Activated CD8-positive, alpha-beta T cell treated with anti-CD3 and anti-CD28 coated beads for 36 hours (primary cell): Measurements from ENCODE around the gene GVQW3. TPM values are rescaled to one million over a fixed set of nuclear protein-coding genes. Genes with fewer than 3 reads are reported as not detected.
A peak's percentile ranks its signal among the peaks of the same experiment; 100 is the strongest.

Experiments used
- ATAC-seq: fragments of 200-7000 bp; cut with Tn5 transposase; one replicate; pipeline ENCODE4 v1.10.0; 2021; ENCODE audit warnings: mild to moderate bottlenecking, moderate library complexity
- CTCF ChIA-PET: fragments of 350-600 bp; sonication (Branson Sonifier 250); formaldehyde crosslinking; loops from one replicate; lab custom pipeline; 2021; ENCODE audit warnings: antibody characterized with exemption; lab: Charles Lee
- POLR2A ChIA-PET: fragments of 350-600 bp; sonication (Branson Sonifier 250); formaldehyde crosslinking; loops from one replicate; lab custom pipeline; 2021; ENCODE audit warnings: antibody characterized with exemption; lab: Charles Lee
- DNase-seq: peaks from one replicate; pipeline ENCODE4 v3.0.0-alpha.2; 2020
- H3K27ac Mint-ChIP-seq: one replicate; pipeline ENCODE4 v1.8.0; 2021; ENCODE audit warnings: mild to moderate bottlenecking, mixed read lengths
- H3K27me3 Mint-ChIP-seq: one replicate; pipeline ENCODE4 v1.8.0; 2021; ENCODE audit warnings: mixed read lengths
- H3K36me3 Mint-ChIP-seq: one replicate; pipeline ENCODE4 v1.8.0; 2021; ENCODE audit warnings: low read depth, mixed read lengths
- H3K4me1 Mint-ChIP-seq: one replicate; pipeline ENCODE4 v1.8.0; 2021; ENCODE audit warnings: low read depth, mixed read lengths
- H3K4me3 Mint-ChIP-seq: one replicate; pipeline ENCODE4 v1.8.0; 2021; ENCODE audit warnings: mild to moderate bottlenecking, moderate library complexity, mixed read lengths
- H3K9me3 Mint-ChIP-seq: one replicate; pipeline ENCODE4 v1.8.0; 2021; ENCODE audit warnings: mixed read lengths
- intact Hi-C: fragments of 100-400 bp; cut with micrococcal nuclease; formaldehyde crosslinking; loops from one replicate; pipeline ENCODE4 v1.10.0; 2022
- total RNA-seq, 2 experiments: library from RNA; stranded (reverse); gene quantifications; one replicate each; pipeline ENCODE4 v1.2.3, GENCODE V29; 2021
- TF ChIP-seq, protein P1 (sequence below): fragments of 200-600 bp; IDR thresholded peaks from one replicate; pipeline ENCODE4 v1.8.0; 2022; ENCODE audit warnings: antibody characterized with exemption, mild to moderate bottlenecking

GVQW3 gene
- 1 to 10 TPM; 2.1 to 4.2 TPM for total RNA-seq

DNA sequence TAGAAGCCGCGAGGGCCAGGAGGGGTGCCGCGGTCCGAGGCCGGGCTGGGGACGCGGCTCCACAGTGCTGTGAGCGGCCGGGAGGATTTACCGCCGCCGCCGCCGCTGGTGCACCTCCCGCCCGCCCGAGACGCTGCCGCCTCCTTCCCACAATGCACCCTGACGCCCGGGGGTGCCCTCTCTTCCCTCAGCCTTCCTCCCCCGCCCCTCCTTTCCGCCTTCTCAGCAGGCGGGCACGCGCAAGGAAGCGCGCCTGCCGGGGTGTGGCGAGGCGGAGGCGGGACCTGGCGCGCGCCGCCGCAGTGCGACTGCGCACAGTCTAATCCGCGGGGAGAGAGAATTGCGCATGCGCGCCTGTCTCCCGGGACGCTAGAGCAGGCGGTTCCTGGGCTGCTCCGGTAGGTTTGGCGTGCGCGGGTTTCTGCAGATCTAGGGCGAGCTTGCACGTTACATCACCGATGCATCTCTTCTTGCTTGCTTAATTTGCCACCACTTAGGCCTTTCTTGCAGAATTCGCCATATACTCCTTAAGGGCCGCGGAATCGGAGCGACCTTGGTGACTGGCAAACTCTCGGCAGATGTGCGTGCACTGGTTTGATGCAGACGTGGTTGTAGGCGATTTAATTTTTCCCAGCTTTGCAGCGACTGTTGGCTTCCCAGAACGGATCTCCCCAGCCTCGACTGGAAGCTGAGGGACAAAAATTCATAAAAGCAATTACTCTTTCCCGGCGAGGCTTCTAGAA lies at the start of gene GVQW3, which contains the start of gene THAP12:
GVQW3 (plus strand) TSS at position 347 of the 743 bp plus-strand sequence. CDS start 506 bp downstream, outside the sequence.
THAP12 (minus strand) TSS at position 156 of the 743 bp plus-strand sequence. CDS start 296 bp downstream, outside the sequence.
- peak; percentile 97 for DNase-seq
- intact Hi-C loops = no loop called here
- Mint-ChIP-seq H3K36me3 (peaks cover 8% of the 10 kb centered on the region), H3K9me3 (no peaks in the 10 kb centered on the region), H3K27me3 (no peaks in the 10 kb centered on the region), H3K27ac (peak within 1 kb of the TSS; percentile 97), H3K4me1 (peaks cover 48% of the 10 kb centered on the region), H3K4me3 (peak within 1 kb of the TSS; percentile 90)
- peak; percentile 88 for ATAC-seq
- ChIA-PET POLR2A (interaction anchor here (0.6 to 1.1 kb wide), 7 partner anchors 16 to 859 kb away, joined by 3 to 4 read pairs (median 4); partner anchors contain the start of gene LRRC32), CTCF (interaction anchor here (0.8 to 1.9 kb wide), 2 partner anchors 173 to 299 kb away, joined by 3 to 7 read pairs; no protein-coding TSS in a partner anchor)
- TF ChIP-seq, protein P1, sequence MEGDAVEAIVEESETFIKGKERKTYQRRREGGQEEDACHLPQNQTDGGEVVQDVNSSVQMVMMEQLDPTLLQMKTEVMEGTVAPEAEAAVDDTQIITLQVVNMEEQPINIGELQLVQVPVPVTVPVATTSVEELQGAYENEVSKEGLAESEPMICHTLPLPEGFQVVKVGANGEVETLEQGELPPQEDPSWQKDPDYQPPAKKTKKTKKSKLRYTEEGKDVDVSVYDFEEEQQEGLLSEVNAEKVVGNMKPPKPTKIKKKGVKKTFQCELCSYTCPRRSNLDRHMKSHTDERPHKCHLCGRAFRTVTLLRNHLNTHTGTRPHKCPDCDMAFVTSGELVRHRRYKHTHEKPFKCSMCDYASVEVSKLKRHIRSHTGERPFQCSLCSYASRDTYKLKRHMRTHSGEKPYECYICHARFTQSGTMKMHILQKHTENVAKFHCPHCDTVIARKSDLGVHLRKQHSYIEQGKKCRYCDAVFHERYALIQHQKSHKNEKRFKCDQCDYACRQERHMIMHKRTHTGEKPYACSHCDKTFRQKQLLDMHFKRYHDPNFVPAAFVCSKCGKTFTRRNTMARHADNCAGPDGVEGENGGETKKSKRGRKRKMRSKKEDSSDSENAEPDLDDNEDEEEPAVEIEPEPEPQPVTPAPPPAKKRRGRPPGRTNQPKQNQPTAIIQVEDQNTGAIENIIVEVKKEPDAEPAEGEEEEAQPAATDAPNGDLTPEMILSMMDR = no peak

DNA sequence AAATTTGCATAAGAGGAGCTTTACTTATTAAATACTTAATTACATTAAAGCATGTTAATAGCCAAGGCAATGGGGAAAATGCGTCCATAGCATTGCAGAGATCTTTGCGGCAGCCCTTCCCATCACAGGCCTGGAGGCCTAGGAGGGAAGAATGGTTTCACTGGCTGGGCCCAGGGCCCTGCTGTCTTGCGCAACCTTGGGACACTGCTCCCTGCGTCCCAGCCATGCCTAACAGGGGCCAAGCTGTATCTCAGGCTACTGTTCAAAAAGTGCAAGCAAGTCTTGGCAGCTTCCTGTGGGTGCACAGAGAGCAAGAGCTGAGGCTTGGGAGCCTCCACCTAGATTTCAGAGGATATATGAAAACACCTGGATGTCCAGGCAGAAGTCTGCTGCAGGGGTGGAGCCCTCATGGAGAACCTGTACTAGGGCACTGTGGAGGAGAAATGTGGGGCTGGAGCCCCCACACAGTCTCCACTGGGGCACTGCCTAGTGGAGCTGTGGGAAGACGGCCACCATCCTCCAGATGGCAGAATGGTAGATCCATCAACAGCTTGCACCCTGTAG lies 46.2 kb upstream of the GVQW3 start:
- ATAC-seq = no peak
- Mint-ChIP-seq H3K9me3 (peaks cover 10% of the 10 kb centered on the region), H3K27me3 (no peaks in the 10 kb centered on the region), H3K4me1 (peaks cover 8% of the 10 kb centered on the region), H3K36me3 (peaks cover 2% of the 10 kb centered on the region), H3K27ac (no peak overlapping the region), H3K4me3 (no peak overlapping the region)
- intact Hi-C loops = no loop called here
- CTCF ChIA-PET = no interaction called here
- TF ChIP-seq, protein P1 = no peak
- POLR2A ChIA-PET = no interaction called here
- DNase-seq = no peak

DNA sequence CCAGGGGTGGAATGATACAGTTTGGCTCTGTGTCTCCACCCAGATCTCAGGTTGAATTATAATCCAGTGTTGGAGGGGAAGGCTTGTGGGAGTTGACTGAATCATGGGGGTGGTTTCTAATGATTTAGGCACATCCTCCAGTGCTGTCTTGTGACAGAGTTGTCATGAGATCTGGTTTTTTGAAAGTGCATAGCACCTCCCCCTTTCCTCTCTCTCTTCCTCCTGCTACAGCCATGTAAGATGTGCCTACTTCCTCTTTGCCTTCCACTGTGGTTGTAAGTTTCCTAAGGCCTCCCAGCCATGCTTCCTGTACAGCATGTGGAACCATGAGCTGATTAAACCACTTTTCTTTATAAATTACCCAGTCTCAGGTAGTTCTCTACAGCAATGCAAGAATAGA lies 45.3 kb upstream of the GVQW3 start:
- Mint-ChIP-seq H3K9me3 (peaks cover 10% of the 10 kb centered on the region), H3K4me1 (peaks cover 8% of the 10 kb centered on the region), H3K27me3 (no peaks in the 10 kb centered on the region), H3K4me3 (no peak overlapping the region), H3K36me3 (peaks cover 2% of the 10 kb centered on the region), H3K27ac (no peak overlapping the region)
- intact Hi-C loops = no loop called here
- ATAC-seq = no peak
- ChIA-PET CTCF (no interaction called here), POLR2A (no interaction called here)
- DNase-seq = no peak
- TF ChIP-seq, protein P1 = no peak

DNA sequence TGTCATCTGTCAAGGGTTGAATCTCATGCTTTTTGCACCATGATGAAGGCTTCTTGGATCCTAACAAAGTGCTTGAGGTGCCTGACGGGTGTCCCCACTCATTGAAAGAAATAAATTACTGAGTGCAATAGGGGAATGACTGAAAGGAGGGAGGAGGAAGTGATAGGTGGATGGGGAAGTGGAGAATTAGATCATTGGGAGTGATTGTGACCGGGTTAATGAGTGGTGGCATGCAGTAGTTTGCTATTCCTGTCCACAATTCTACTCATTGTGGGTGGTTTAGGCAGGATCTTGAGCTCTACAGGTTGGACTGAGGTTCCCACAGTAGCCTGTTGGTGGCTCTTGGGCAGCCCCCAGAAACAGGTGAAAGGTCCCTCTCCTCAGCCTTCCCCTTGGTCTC lies 44.5 kb upstream of the GVQW3 start:
- peaks cover 2% of the 10 kb centered on the region for H3K36me3 Mint-ChIP-seq
- no peak overlapping the region for H3K27ac Mint-ChIP-seq
- CTCF ChIA-PET = no interaction called here
- POLR2A ChIA-PET = no interaction called here
- H3K9me3 Mint-ChIP-seq = peaks cover 10% of the 10 kb centered on the region
- peaks cover 8% of the 10 kb centered on the region for H3K4me1 Mint-ChIP-seq
- ATAC-seq = no peak
- intact Hi-C loops = no loop called here
- TF ChIP-seq, protein P1 = no peak
- H3K27me3 Mint-ChIP-seq = no peaks in the 10 kb centered on the region
- H3K4me3 Mint-ChIP-seq = no peak overlapping the region
- no peak for DNase-seq

DNA sequence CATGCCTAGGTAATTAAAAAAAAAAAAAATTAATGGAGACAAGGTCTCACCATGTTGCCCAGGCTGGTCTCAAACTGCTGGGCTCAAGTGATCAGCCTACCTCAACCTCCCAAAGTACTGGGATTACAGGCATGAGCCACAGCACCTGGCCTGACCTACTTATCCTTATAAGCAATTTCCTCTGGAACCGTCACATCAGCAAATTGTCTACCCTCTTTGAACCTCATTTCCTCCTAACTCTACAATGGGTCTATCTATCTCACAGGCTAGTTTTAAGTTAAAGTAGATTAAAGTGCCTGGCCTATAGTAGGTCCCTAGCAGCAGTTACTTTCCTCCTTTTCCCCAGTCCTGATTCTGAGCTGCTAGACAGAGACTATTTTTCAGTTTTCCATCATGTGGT lies 43.7 kb upstream of the GVQW3 start:
- CTCF ChIA-PET = no interaction called here
- intact Hi-C loops = no loop called here
- H3K36me3 Mint-ChIP-seq = peaks cover 2% of the 10 kb centered on the region
- no peaks in the 10 kb centered on the region for H3K27me3 Mint-ChIP-seq
- POLR2A ChIA-PET = no interaction called here
- peaks cover 10% of the 10 kb centered on the region for H3K9me3 Mint-ChIP-seq
- H3K4me3 Mint-ChIP-seq = no peak overlapping the region
- ATAC-seq = no peak
- peaks cover 8% of the 10 kb centered on the region for H3K4me1 Mint-ChIP-seq
- TF ChIP-seq, protein P1 = no peak
- no peak overlapping the region for H3K27ac Mint-ChIP-seq
- DNase-seq = no peak
